Measurements from ENCODE around the gene RGS3. TPM values are rescaled to one million over a fixed set of nuclear protein-coding genes. Genes with fewer than 3 reads are reported as not detected.
A peak's percentile ranks its signal among the peaks of the same experiment; 100 is the strongest.

Gene RGS3
- total RNA-seq, 2 donors from 2014 or later: 25.7 to 96.9 TPM

GRCh38 chr9:113631871-113632665, 168.5 kb downstream of the RGS3 start:
- no peaks in the 10 kb centered on the region for H3K9me3 ChIP-seq
- TF ChIP-seq POLR2A (IDR thresholded peaks at IDR 0.05) (no peak), CTCF (IDR thresholded peaks at IDR 0.05) (no peak)
- H3K27ac ChIP-seq: no peak overlapping the region
- H3K4me1 ChIP-seq: no peaks in the 10 kb centered on the region
- intact Hi-C loops (cut with DNase I): no loop called here
- WGBS, 2 donors: 70 to 74% methylated on average over 8 of the region's 8 CpGs
- no peaks in the 10 kb centered on the region for H3K27me3 ChIP-seq
- H3K4me3 ChIP-seq: no peak overlapping the region
- DNase-seq (no peak), ATAC-seq (no peak)
- no peaks in the 10 kb centered on the region for H3K36me3 ChIP-seq (replicated peaks in 1 of 2; ENCODE audit: insufficient read depth in 1 of 2, low read depth in 2 of 2)

GRCh38 chr9:113632776-113633590, 169.5 kb downstream of the RGS3 start:
- H3K4me3 ChIP-seq: no peak overlapping the region
- TF ChIP-seq CTCF (IDR thresholded peaks at IDR 0.05) (no peak), POLR2A (IDR thresholded peaks at IDR 0.05) (no peak)
- ATAC-seq (no peak), DNase-seq (peak in 2 of 4 donors; percentile 1 to 4)
- H3K4me1 ChIP-seq: no peaks in the 10 kb centered on the region
- no peaks in the 10 kb centered on the region for H3K36me3 ChIP-seq (replicated peaks in 1 of 2; ENCODE audit: insufficient read depth in 1 of 2, low read depth in 2 of 2)
- WGBS, 2 donors: 61 to 82% methylated on average over 14 to 15 of the region's 15 CpGs
- intact Hi-C loops (cut with DNase I): no loop called here
- no peak overlapping the region for H3K27ac ChIP-seq
- H3K9me3 ChIP-seq: no peaks in the 10 kb centered on the region
- H3K27me3 ChIP-seq: no peaks in the 10 kb centered on the region

- Histone ChIP-seq H3K27ac (no peak overlapping the region), H3K4me3 (no peak overlapping the region), H3K36me3 (replicated peaks in 1 of 2; ENCODE audit: insufficient read depth in 1 of 2, low read depth in 2 of 2) (no peaks in the 10 kb centered on the region), H3K27me3 (no peaks in the 10 kb centered on the region), H3K4me1 (no peaks in the 10 kb centered on the region), H3K9me3 (no peaks in the 10 kb centered on the region)
- TF ChIP-seq POLR2A (IDR thresholded peaks at IDR 0.05): no peak
- TF ChIP-seq CTCF (IDR thresholded peaks at IDR 0.05): no peak
- ATAC-seq (no peak), DNase-seq (peak in 2 of 4 donors; percentile 3 to 6)
- intact Hi-C loops (cut with DNase I): no loop called here
- WGBS, 2 donors: 83 to 88% methylated on average over 9 to 11 of the region's 11 CpGs
These were observed 170.5 kb downstream of the RGS3 start for GRCh38 chr9:113633782-113634595.

GRCh38 chr9:113634596-113635515, 171.3 kb downstream of the RGS3 start:
- no peaks in the 10 kb centered on the region for H3K4me1 ChIP-seq
- TF ChIP-seq POLR2A (IDR thresholded peaks at IDR 0.05) (no peak), CTCF (IDR thresholded peaks at IDR 0.05) (no peak)
- no peak overlapping the region for H3K27ac ChIP-seq
- DNase-seq (peak in 2 of 4 donors; percentile 0 to 2), ATAC-seq (no peak)
- H3K36me3 ChIP-seq (replicated peaks in 1 of 2; ENCODE audit: insufficient read depth in 1 of 2, low read depth in 2 of 2): no peaks in the 10 kb centered on the region
- no peaks in the 10 kb centered on the region for H3K27me3 ChIP-seq
- intact Hi-C loops (cut with DNase I): no loop called here
- WGBS, 2 donors: 60 to 66% methylated on average over 10 of the region's 10 CpGs
- no peak overlapping the region for H3K4me3 ChIP-seq
- no peaks in the 10 kb centered on the region for H3K9me3 ChIP-seq
